Activated T-helper 1 cell treated with anti-CD3 and anti-CD28 coated beads, Interleukin-12 subunit alpha, Interleukin-12 subunit beta, Interleukin-2, Interleukin-4 antibody, amounts not matched to agents 30 ng/mL and 10 ng/mL and 1 ng/mL, durations not matched to agents 14 hours and 24 hours and 36 hours (primary cell): ENCODE measurements around the gene FAM136A. TPM values are rescaled to one million over a fixed set of nuclear protein-coding genes. Genes with fewer than 3 reads are reported as not detected.

Experiments used
- DNase-seq: peaks from one replicate; pipeline ENCODE4 v3.0.0; 2021; ENCODE audit warnings: low spot score
- H3K27ac Mint-ChIP-seq: one replicate; pipeline ENCODE4 v1.8.0; 2021; ENCODE audit warnings: mild to moderate bottlenecking, mixed read lengths
- H3K27me3 Mint-ChIP-seq: one replicate; pipeline ENCODE4 v1.8.0; 2022; ENCODE audit warnings: mild to moderate bottlenecking, moderate library complexity, mixed read lengths; ENCODE audit not compliant: insufficient read depth
- H3K36me3 Mint-ChIP-seq: one replicate; pipeline ENCODE4 v1.8.0; 2021; ENCODE audit warnings: low read depth, mixed read lengths
- H3K4me1 Mint-ChIP-seq: one replicate; pipeline ENCODE4 v1.8.0; 2021; ENCODE audit warnings: low read depth, mixed read lengths
- H3K4me3 Mint-ChIP-seq: one replicate; pipeline ENCODE4 v1.8.0; 2021; ENCODE audit warnings: mild to moderate bottlenecking, moderate library complexity, mixed read lengths
- H3K9me3 Mint-ChIP-seq: one replicate; pipeline ENCODE4 v1.8.0; 2021; ENCODE audit warnings: mixed read lengths
- intact Hi-C: fragments of 100-400 bp; cut with micrococcal nuclease; formaldehyde crosslinking; loops from one replicate; pipeline ENCODE4 v1.15.1; 2024
- total RNA-seq: library from RNA; stranded (reverse); gene quantifications from 2 replicates; pipeline ENCODE4 v1.2.3, GENCODE V29; 2022

Gene FAM136A
- total RNA-seq, result 88.9 and 89.1 TPM in 2 replicates

GRCh38 chr2:70301344-70302194, at the start of gene FAM136A:
Gene FAM136A (minus strand): TSS chr2:70302067. CDS start chr2:70302011, 56 bp downstream.
- H3K27ac Mint-ChIP-seq, result peak within 1 kb of the TSS; percentile 93
- H3K9me3 Mint-ChIP-seq, result no peaks in the 10 kb centered on the region
- intact Hi-C loops, result loop anchor here (1.0 to 10.0 kb wide), 8 partner anchors 8 to 923 kb away; partner anchors contain the start of genes ADD2, ANKRD53, PAIP2B and SNRPG
- H3K4me3 Mint-ChIP-seq, result peak within 1 kb of the TSS; percentile 91
- H3K27me3 Mint-ChIP-seq, result peaks cover 6% of the 10 kb centered on the region
- DNase-seq, result peak; percentile 85
- peaks cover 41% of the 10 kb centered on the region for H3K4me1 Mint-ChIP-seq
- H3K36me3 Mint-ChIP-seq, result peaks cover 26% of the 10 kb centered on the region

GRCh38 chr2:70349921-70350685, 48.2 kb upstream of the FAM136A start:
- intact Hi-C loops, result no loop called here
- no peaks in the 10 kb centered on the region for H3K36me3 Mint-ChIP-seq

GRCh38 chr2:70347831-70348230, 46.0 kb upstream of the FAM136A start:
- no peaks in the 10 kb centered on the region for H3K36me3 Mint-ChIP-seq
- no peaks in the 10 kb centered on the region for H3K9me3 Mint-ChIP-seq
- no peak overlapping the region for H3K4me3 Mint-ChIP-seq
- H3K4me1 Mint-ChIP-seq, result no peaks in the 10 kb centered on the region
- peaks cover 11% of the 10 kb centered on the region for H3K27me3 Mint-ChIP-seq
- DNase-seq, result no peak
- H3K27ac Mint-ChIP-seq, result no peak overlapping the region
- intact Hi-C loops, result no loop called here

More at GRCh38 chr2:70349921-70350685, 48.2 kb upstream of the FAM136A start:
- peaks cover 11% of the 10 kb centered on the region for H3K27me3 Mint-ChIP-seq
- DNase-seq, result no peak
- H3K4me1 Mint-ChIP-seq, result no peaks in the 10 kb centered on the region
- H3K9me3 Mint-ChIP-seq, result no peaks in the 10 kb centered on the region
- H3K4me3 Mint-ChIP-seq, result no peak overlapping the region
- H3K27ac Mint-ChIP-seq, result no peak overlapping the region

GRCh38 chr2:70344195-70344594, 42.3 kb upstream of the FAM136A start:
- intact Hi-C loops, result loop anchor here (5.0 kb wide), 1 partner anchor 208 kb away; the partner anchor contains the start of gene TGFA
- DNase-seq, result no peak
- Mint-ChIP-seq H3K4me3 (no peak overlapping the region), H3K9me3 (no peaks in the 10 kb centered on the region), H3K27me3 (peaks cover 5% of the 10 kb centered on the region), H3K36me3 (no peaks in the 10 kb centered on the region), H3K27ac (no peak overlapping the region), H3K4me1 (no peaks in the 10 kb centered on the region)

- intact Hi-C loops, result loop anchor here (1.0 to 5.0 kb wide), 4 partner anchors 37 to 307 kb away; partner anchors contain the start of gene TGFA
- H3K27ac Mint-ChIP-seq, result no peak overlapping the region
Measured at GRCh38 chr2:70341477-70341765, 39.6 kb upstream of the FAM136A start.

GRCh38 chr2:70340761-70341476, 39.1 kb upstream of the FAM136A start:
- intact Hi-C loops, result loop anchor here (1.0 to 5.0 kb wide), 4 partner anchors 37 to 307 kb away; partner anchors contain the start of gene TGFA
- no peak overlapping the region for H3K27ac Mint-ChIP-seq
- peak; percentile 16 for DNase-seq
- H3K27me3 Mint-ChIP-seq, result no peaks in the 10 kb centered on the region
- no peaks in the 10 kb centered on the region for H3K4me1 Mint-ChIP-seq
- H3K9me3 Mint-ChIP-seq, result no peaks in the 10 kb centered on the region
- H3K36me3 Mint-ChIP-seq, result no peaks in the 10 kb centered on the region
- no peak overlapping the region for H3K4me3 Mint-ChIP-seq

More at GRCh38 chr2:70341477-70341765, 39.6 kb upstream of the FAM136A start:
- no peaks in the 10 kb centered on the region for H3K27me3 Mint-ChIP-seq
- H3K4me3 Mint-ChIP-seq, result no peak overlapping the region
- DNase-seq, result no peak
- no peaks in the 10 kb centered on the region for H3K9me3 Mint-ChIP-seq
- H3K4me1 Mint-ChIP-seq, result no peaks in the 10 kb centered on the region
- no peaks in the 10 kb centered on the region for H3K36me3 Mint-ChIP-seq

- H3K9me3 Mint-ChIP-seq, result no peaks in the 10 kb centered on the region
- H3K27me3 Mint-ChIP-seq, result no peaks in the 10 kb centered on the region
- intact Hi-C loops, result loop anchor here (5.0 kb wide), 1 partner anchor 212 kb away; the partner anchor contains the start of gene TGFA
- H3K4me3 Mint-ChIP-seq, result no peak overlapping the region
- no peak overlapping the region for H3K27ac Mint-ChIP-seq
- no peak for DNase-seq
- no peaks in the 10 kb centered on the region for H3K36me3 Mint-ChIP-seq
- no peaks in the 10 kb centered on the region for H3K4me1 Mint-ChIP-seq
Measured at GRCh38 chr2:70340075-70340474, 38.2 kb upstream of the FAM136A start.

- Mint-ChIP-seq H3K27me3 (peaks cover 2% of the 10 kb centered on the region), H3K36me3 (no peaks in the 10 kb centered on the region), H3K9me3 (no peaks in the 10 kb centered on the region), H3K4me1 (no peaks in the 10 kb centered on the region), H3K4me3 (no peak overlapping the region), H3K27ac (no peak overlapping the region)
- intact Hi-C loops, result no loop called here
- no peak for DNase-seq
Measured at GRCh38 chr2:70336552-70336951, 34.7 kb upstream of the FAM136A start.

GRCh38 chr2:70331012-70331411, 29.1 kb upstream of the FAM136A start:
- no peak for DNase-seq
- Mint-ChIP-seq H3K4me1 (no peaks in the 10 kb centered on the region), H3K4me3 (no peak overlapping the region), H3K9me3 (no peaks in the 10 kb centered on the region), H3K27me3 (peaks cover 6% of the 10 kb centered on the region), H3K36me3 (no peaks in the 10 kb centered on the region), H3K27ac (no peak overlapping the region)
- intact Hi-C loops, result no loop called here

GRCh38 chr2:70330476-70330875, 28.6 kb upstream of the FAM136A start:
- Mint-ChIP-seq H3K27ac (no peak overlapping the region), H3K27me3 (peaks cover 6% of the 10 kb centered on the region), H3K4me3 (no peak overlapping the region), H3K9me3 (no peaks in the 10 kb centered on the region), H3K36me3 (no peaks in the 10 kb centered on the region), H3K4me1 (no peaks in the 10 kb centered on the region)
- no peak for DNase-seq
- intact Hi-C loops, result no loop called here

- no peak overlapping the region for H3K27ac Mint-ChIP-seq
- H3K36me3 Mint-ChIP-seq, result no peaks in the 10 kb centered on the region
- H3K4me1 Mint-ChIP-seq, result no peaks in the 10 kb centered on the region
- no peak overlapping the region for H3K4me3 Mint-ChIP-seq
- H3K9me3 Mint-ChIP-seq, result no peaks in the 10 kb centered on the region
- DNase-seq, result no peak
- peaks cover 6% of the 10 kb centered on the region for H3K27me3 Mint-ChIP-seq
- intact Hi-C loops, result no loop called here
Measured at GRCh38 chr2:70328921-70329561, 27.2 kb upstream of the FAM136A start.

GRCh38 chr2:70325875-70326274, 24.0 kb upstream of the FAM136A start:
- peaks cover 6% of the 10 kb centered on the region for H3K27me3 Mint-ChIP-seq

More at GRCh38 chr2:70325875-70326274, 24.0 kb upstream of the FAM136A start:
- Mint-ChIP-seq H3K4me1 (no peaks in the 10 kb centered on the region), H3K36me3 (no peaks in the 10 kb centered on the region), H3K9me3 (no peaks in the 10 kb centered on the region), H3K4me3 (no peak overlapping the region), H3K27ac (no peak overlapping the region)
- intact Hi-C loops, result no loop called here
- DNase-seq, result no peak
